ENCODE measurements around the gene CHMP6.

DNA sequence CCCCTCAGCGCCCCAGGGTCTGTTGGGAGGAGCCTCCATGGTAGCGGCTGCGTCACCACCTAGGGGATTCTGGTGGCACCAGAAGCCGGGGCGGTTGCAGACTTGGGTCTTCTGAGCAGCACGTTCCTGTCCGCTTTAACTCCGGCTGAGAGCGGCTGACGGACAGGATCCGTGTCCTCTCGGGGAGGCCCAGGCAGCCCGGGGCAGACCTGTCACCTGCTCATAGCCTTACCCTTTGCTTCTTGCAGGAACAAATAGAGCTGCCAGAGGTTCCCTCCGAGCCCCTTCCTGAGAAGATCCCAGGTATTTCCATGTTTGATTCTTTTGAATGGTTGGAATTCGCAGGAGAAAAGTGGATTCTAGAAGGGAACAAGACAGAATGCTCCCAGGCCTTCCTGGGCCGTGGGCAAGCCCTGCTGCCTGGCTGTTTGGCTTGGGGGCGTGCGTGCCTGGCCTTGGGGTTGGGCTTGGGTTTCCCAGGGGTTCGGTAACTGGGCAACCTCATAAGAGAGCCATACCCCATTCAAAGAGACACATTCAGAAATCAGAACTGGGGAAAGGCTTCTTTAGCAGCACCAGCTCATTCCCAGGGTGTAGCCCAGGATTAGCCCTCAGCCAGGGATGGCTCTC lies 6.6 kb downstream of the CHMP6 start:
- no peak for TF ChIP-seq CTCF (IDR thresholded peaks at IDR 0.05 in 8 of 11, conservative IDR thresholded peaks at IDR 0.05 in 3 of 11)
- TF ChIP-seq POLR2A (IDR thresholded peaks at IDR 0.05): no peak
